ENCODE results near the gene HUNK. TPM values are rescaled to one million over a fixed set of nuclear protein-coding genes. Genes with fewer than 3 reads are reported as not detected.

HUNK gene
- total and polyA plus RNA-seq, 12 donors: 0.13 to 1.4 (median 0.54) TPM

GRCh38 chr21:31929548-31929947, 56.7 kb downstream of the HUNK start:
- DNase-seq: no peak
- WGBS, 4 donors: 49 to 61% (median 58%) methylated on average over 7 of the region's 7 CpGs

GRCh38 chr21:31930001-31930400, 57.2 kb downstream of the HUNK start:
- H3K27ac ChIP-seq: no peak overlapping the region
- TF ChIP-seq CTCF (IDR thresholded peaks at IDR 0.05) (no peak), POLR2A (IDR thresholded peaks at IDR 0.05) (no peak)
- no peaks in the 10 kb centered on the region for H3K36me3 ChIP-seq (replicated peaks in 1 of 2)
- H3K4me3 ChIP-seq: no peak overlapping the region
- H3K27me3 ChIP-seq: no peaks in the 10 kb centered on the region
- H3K9me3 ChIP-seq (replicated peaks in 1 of 3): no peaks in the 10 kb centered on the region
- 93 to 99% (median 97%) methylated on average over 7 of the region's 7 CpGs for WGBS, 4 donors
- intact Hi-C loops (cut with DNase I): no loop called here
- H3K4me1 ChIP-seq (replicated peaks in 1 of 2): no peaks in the 10 kb centered on the region
- DNase-seq: no peak

More at GRCh38 chr21:31929548-31929947, 56.7 kb downstream of the HUNK start:
- intact Hi-C loops (cut with DNase I): no loop called here
- Histone ChIP-seq H3K4me3 (no peak overlapping the region), H3K9me3 (replicated peaks in 1 of 3) (no peaks in the 10 kb centered on the region), H3K4me1 (replicated peaks in 1 of 2) (no peaks in the 10 kb centered on the region), H3K27ac (no peak overlapping the region), H3K27me3 (no peaks in the 10 kb centered on the region), H3K36me3 (replicated peaks in 1 of 2) (no peaks in the 10 kb centered on the region)
- no peak for TF ChIP-seq CTCF (IDR thresholded peaks at IDR 0.05)
- TF ChIP-seq POLR2A (IDR thresholded peaks at IDR 0.05): no peak

GRCh38 chr21:31931644-31932469, 59.0 kb downstream of the HUNK start:
- Histone ChIP-seq H3K4me1 (replicated peaks in 1 of 2) (no peaks in the 10 kb centered on the region), H3K27ac (no peak overlapping the region), H3K27me3 (no peaks in the 10 kb centered on the region), H3K36me3 (replicated peaks in 1 of 2) (no peaks in the 10 kb centered on the region), H3K9me3 (replicated peaks in 1 of 3) (no peaks in the 10 kb centered on the region), H3K4me3 (no peak overlapping the region)
- TF ChIP-seq CTCF (IDR thresholded peaks at IDR 0.05) (no peak), POLR2A (IDR thresholded peaks at IDR 0.05) (no peak)
- intact Hi-C loops (cut with DNase I): no loop called here
- 90 to 97% (median 92%) methylated on average over 21 to 23 of the region's 23 CpGs for WGBS, 4 donors
- no peak for DNase-seq

GRCh38 chr21:31932470-31932764, 59.6 kb downstream of the HUNK start:
- Histone ChIP-seq H3K27me3 (no peaks in the 10 kb centered on the region), H3K36me3 (replicated peaks in 1 of 2) (no peaks in the 10 kb centered on the region), H3K4me3 (no peak overlapping the region), H3K4me1 (replicated peaks in 1 of 2) (no peaks in the 10 kb centered on the region), H3K9me3 (replicated peaks in 1 of 3) (no peaks in the 10 kb centered on the region), H3K27ac (no peak overlapping the region)
- no peak for TF ChIP-seq CTCF (IDR thresholded peaks at IDR 0.05)
- TF ChIP-seq POLR2A (IDR thresholded peaks at IDR 0.05): no peak
- intact Hi-C loops (cut with DNase I): no loop called here
- DNase-seq: no peak
- WGBS, 4 donors: 75 to 100% (median 89%) methylated on average over 1 of the region's 1 CpG

All from adrenal gland (tissue), 12 donors.